K562 treated with DMSO at 1 percent for 12 hours (cell line): ENCODE data around the gene SLC5A11. TPM values are rescaled to one million over a fixed set of nuclear protein-coding genes. Genes with fewer than 3 reads are reported as not detected.

ENCODE experiments used
- total RNA-seq: library from RNA; unstranded; fragments of 300-600 nt; gene quantifications from 2 replicates; pipeline ENCODE4 v1.2.3, GENCODE V29; 2022; ENCODE audit not compliant: insufficient read depth

The SLC5A11 gene, protein sequence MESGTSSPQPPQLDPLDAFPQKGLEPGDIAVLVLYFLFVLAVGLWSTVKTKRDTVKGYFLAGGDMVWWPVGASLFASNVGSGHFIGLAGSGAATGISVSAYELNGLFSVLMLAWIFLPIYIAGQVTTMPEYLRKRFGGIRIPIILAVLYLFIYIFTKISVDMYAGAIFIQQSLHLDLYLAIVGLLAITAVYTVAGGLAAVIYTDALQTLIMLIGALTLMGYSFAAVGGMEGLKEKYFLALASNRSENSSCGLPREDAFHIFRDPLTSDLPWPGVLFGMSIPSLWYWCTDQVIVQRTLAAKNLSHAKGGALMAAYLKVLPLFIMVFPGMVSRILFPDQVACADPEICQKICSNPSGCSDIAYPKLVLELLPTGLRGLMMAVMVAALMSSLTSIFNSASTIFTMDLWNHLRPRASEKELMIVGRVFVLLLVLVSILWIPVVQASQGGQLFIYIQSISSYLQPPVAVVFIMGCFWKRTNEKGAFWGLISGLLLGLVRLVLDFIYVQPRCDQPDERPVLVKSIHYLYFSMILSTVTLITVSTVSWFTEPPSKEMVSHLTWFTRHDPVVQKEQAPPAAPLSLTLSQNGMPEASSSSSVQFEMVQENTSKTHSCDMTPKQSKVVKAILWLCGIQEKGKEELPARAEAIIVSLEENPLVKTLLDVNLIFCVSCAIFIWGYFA
- total RNA-seq, result not detected in 2 replicates

DNA sequence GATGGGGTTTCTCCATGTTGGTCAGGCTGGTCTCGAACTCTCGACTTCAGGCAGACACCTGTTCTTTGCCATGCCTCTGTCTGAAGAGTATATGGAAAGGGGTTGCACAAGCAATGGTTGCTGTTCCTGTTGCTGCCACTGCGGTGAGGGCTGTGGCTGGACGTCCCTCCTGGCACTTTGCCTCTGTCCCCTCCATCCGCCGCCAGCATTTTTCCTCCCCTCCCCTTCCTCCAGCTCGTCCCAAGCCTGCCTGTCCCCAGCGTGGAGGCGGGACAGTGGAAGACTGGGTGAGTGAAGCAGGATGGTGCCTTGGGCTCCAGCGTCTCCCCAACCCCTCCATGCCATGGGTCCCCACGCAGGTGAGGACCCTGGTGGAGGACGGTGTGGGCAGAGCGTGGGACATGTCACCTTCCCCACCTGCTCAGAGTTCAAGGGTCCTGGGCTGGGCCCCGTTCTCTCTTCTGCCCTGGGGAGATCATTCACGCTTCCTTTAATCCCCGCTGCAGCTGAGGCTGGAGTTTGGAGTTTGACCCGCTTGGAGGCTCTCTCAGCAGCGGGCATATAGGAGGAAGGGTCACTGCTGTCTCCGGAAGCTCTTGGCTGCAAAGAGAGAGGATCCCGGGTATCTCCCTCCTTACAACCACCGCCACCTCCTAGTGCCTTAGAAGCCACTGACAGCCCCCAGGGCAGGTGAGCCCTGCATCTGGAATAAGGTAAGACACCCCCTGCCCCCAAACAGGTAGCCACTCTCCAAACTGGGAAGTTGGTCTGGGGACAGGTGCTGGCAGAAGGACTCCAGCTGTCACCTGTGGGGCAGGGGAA lies at the start of gene SLC5A11:
Gene SLC5A11, plus strand, starts transcription at position 238 of the 822 bp plus-strand sequence. CDS start 12,681 bp downstream, outside the sequence.

Other genes starting within 250 kb of the SLC5A11 start
- gene TNRC6A, start 116.3 kb upstream of the SLC5A11 start, total RNA-seq, result 19.1 and 24.6 TPM in 2 replicates
- gene ARHGAP17, start 169.4 kb downstream of the SLC5A11 start, total RNA-seq, result 17.2 and 34.7 TPM in 2 replicates